HG03175 (cell line): Measurements from ENCODE around the gene CD151.

ENCODE experiments used
- ATAC-seq: cut with Tn5 transposase; IDR thresholded peaks from one replicate; pipeline ENCODE4 v1.9.1; 2021; ENCODE audit warnings: mild to moderate bottlenecking, moderate library complexity; ENCODE audit not compliant: unreplicated experiment

Gene CD151

GRCh38 chr11:813072-813455 is 19.7 kb upstream of the CD151 start:
- ATAC-seq, result no peak

- ATAC-seq, result no peak
Observed at GRCh38 chr11:813456-814096, 19.2 kb upstream of the CD151 start.

- no peak for ATAC-seq
Observed at GRCh38 chr11:815675-816432, 16.9 kb upstream of the CD151 start.

- ATAC-seq, result no peak
Observed at GRCh38 chr11:816433-816779, 16.3 kb upstream of the CD151 start.

GRCh38 chr11:818396-819128 is 14.2 kb upstream of the CD151 start, which contains the start of gene PNPLA2:
PNPLA2 (plus strand) TSS chr11:818914; CDS start chr11:819719, 805 bp downstream.
- peak; percentile 1 for ATAC-seq

- peak; percentile 65 for ATAC-seq
Observed at GRCh38 chr11:819129-819931, 13.4 kb upstream of the CD151 start.

GRCh38 chr11:819943-820649 is 12.7 kb upstream of the CD151 start:
- peak; percentile 66 for ATAC-seq

GRCh38 chr11:820655-821511 is 11.9 kb upstream of the CD151 start:
- no peak for ATAC-seq

GRCh38 chr11:821512-822371 is 11.0 kb upstream of the CD151 start:
- no peak for ATAC-seq

- no peak for ATAC-seq
Observed at GRCh38 chr11:823441-824291, 9.1 kb upstream of the CD151 start.

- no peak for ATAC-seq
Observed at GRCh38 chr11:824292-824880, 8.4 kb upstream of the CD151 start.

- ATAC-seq, result no peak
Observed at GRCh38 chr11:824942-825341, 7.8 kb upstream of the CD151 start.

- no peak for ATAC-seq
Observed at GRCh38 chr11:825366-826226, 7.2 kb upstream of the CD151 start.

GRCh38 chr11:826227-826621 is 6.5 kb upstream of the CD151 start:
- ATAC-seq, result no peak

- ATAC-seq, result peak; percentile 1
Observed at GRCh38 chr11:826836-827145, 6.0 kb upstream of the CD151 start.

- ATAC-seq, result peak; percentile 43
Observed at GRCh38 chr11:827146-827896, 5.4 kb upstream of the CD151 start.
